ENCODE results near the gene RAB4A.
"Not testable (repeated sequence)": the region's sequence is repeated elsewhere in the genome, so short reads cannot be mapped to it uniquely, and the experiment has no call there.

Gene RAB4A

GRCh38 chr1:229323885-229324553 is 53.1 kb downstream of the RAB4A start:
- CTCF ChIA-PET = interaction anchor here (1.0 to 1.8 kb wide), 2 partner anchors 11 to 12 kb away, joined by 4 to 8 read pairs; no protein-coding TSS in a partner anchor
- POLR2A ChIA-PET = no interaction called here

GRCh38 chr1:229325401-229325800 is 54.5 kb downstream of the RAB4A start:
- ChIA-PET POLR2A (no interaction called here), CTCF (interaction anchor here (0.8 to 1.8 kb wide), 2 partner anchors 11 to 12 kb away, joined by 3 to 8 read pairs; no protein-coding TSS in a partner anchor)
- no peak for DNase-seq (ENCODE audit: extremely low spot score)
- no peak for TF ChIP-seq CTCF (IDR thresholded peaks at IDR 0.05; ENCODE audit: control extremely low read depth, extremely low read depth, low read depth, missing control alignments)

More at GRCh38 chr1:229323885-229324553, 53.1 kb downstream of the RAB4A start:
- no peak for TF ChIP-seq CTCF (IDR thresholded peaks at IDR 0.05; ENCODE audit: control extremely low read depth, extremely low read depth, low read depth, missing control alignments)
- DNase-seq (ENCODE audit: extremely low spot score) = no peak

DNA sequence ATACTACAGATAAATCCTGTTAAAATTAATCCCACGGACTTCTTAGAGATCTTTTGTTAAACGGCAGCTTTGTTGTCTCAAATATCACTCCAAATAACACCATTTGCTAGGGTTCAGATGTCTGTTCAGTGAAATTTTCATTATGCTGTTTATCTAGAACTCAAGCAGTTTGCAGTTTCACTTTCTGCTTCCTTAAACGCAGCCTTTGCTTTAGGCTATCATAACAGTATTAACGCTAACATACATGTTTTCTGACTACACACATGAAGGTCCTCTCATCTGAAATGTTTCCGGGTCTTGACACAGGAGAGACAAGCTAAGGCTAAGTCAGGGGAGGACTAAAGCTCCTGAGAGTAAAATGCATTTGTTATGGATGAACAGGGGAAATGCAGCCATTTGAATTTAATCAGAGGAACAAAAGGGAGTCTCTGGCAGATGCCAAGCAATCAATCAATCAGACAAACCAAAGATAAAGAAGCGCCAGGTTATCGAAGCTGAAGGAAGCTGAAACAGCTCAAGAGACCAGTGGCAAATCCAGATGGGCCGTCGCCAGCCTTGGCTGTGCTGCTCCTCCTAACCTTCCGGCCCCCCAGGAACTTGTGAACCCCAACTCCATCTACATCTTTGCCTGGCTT is 55.1 kb downstream of the RAB4A start:
- TF ChIP-seq CTCF (IDR thresholded peaks at IDR 0.05; ENCODE audit: control extremely low read depth, extremely low read depth, low read depth, missing control alignments) = no peak
- POLR2A ChIA-PET = no interaction called here
- no peak for DNase-seq (ENCODE audit: extremely low spot score)
- CTCF ChIA-PET = interaction anchor here (0.8 to 1.8 kb wide), 2 partner anchors 10 to 12 kb away, joined by 3 to 8 read pairs; no protein-coding TSS in a partner anchor

- ChIA-PET CTCF (no interaction called here), POLR2A (no interaction called here)
- no peak for TF ChIP-seq CTCF (IDR thresholded peaks at IDR 0.05; ENCODE audit: control extremely low read depth, extremely low read depth, low read depth, missing control alignments)
- no peak for DNase-seq (ENCODE audit: extremely low spot score)
These were observed 55.7 kb downstream of the RAB4A start for GRCh38 chr1:229326601-229327000.

GRCh38 chr1:229327765-229328164 is 56.9 kb downstream of the RAB4A start:
- CTCF ChIA-PET, POLR2A ChIA-PET: not testable (repeated sequence)
- peak; percentile 33 for DNase-seq (ENCODE audit: extremely low spot score)

- POLR2A ChIA-PET = no interaction called here
- TF ChIP-seq CTCF (IDR thresholded peaks at IDR 0.05; ENCODE audit: control extremely low read depth, extremely low read depth, low read depth, missing control alignments) = no peak
- CTCF ChIA-PET = no interaction called here
- no peak for DNase-seq (ENCODE audit: extremely low spot score)
These were observed 57.9 kb downstream of the RAB4A start for GRCh38 chr1:229328598-229329362.

Data from GM10248 (cell line).